Measurements from ENCODE around the gene MED4.
A peak's percentile ranks its signal among the peaks of the same experiment; 100 is the strongest.

The MED4 gene

GRCh38 chr13:48042894-48043293 lies 52.0 kb downstream of the MED4 start:
- no peaks in the 10 kb centered on the region for H3K9me3 Mint-ChIP-seq
- no peaks in the 10 kb centered on the region for H3K27me3 Mint-ChIP-seq (ENCODE audit: low read depth)
- peaks cover 36% of the 10 kb centered on the region for H3K36me3 Mint-ChIP-seq (ENCODE audit: low read depth)
- no peak for TF ChIP-seq CTCF (IDR thresholded peaks at IDR 0.05; ENCODE audit: unreplicated experiment in 3 of 3)
- no peak overlapping the region for H3K27ac Mint-ChIP-seq
- H3K4me3 Mint-ChIP-seq: no peak overlapping the region
- H3K4me1 Mint-ChIP-seq: peaks cover 13% of the 10 kb centered on the region

GRCh38 chr13:48040896-48041295 lies 54.0 kb downstream of the MED4 start:
- no peak for TF ChIP-seq CTCF (IDR thresholded peaks at IDR 0.05; ENCODE audit: unreplicated experiment in 3 of 3)
- no peak overlapping the region for H3K4me3 Mint-ChIP-seq
- H3K36me3 Mint-ChIP-seq (ENCODE audit: low read depth): peaks cover 31% of the 10 kb centered on the region

GRCh38 chr13:48040049-48040448 lies 54.9 kb downstream of the MED4 start:
- peaks cover 26% of the 10 kb centered on the region for H3K4me1 Mint-ChIP-seq
- no peaks in the 10 kb centered on the region for H3K9me3 Mint-ChIP-seq

More at GRCh38 chr13:48040896-48041295, 54.0 kb downstream of the MED4 start:
- no peaks in the 10 kb centered on the region for H3K27me3 Mint-ChIP-seq (ENCODE audit: low read depth)
- no peak overlapping the region for H3K27ac Mint-ChIP-seq
- peaks cover 26% of the 10 kb centered on the region for H3K4me1 Mint-ChIP-seq
- no peaks in the 10 kb centered on the region for H3K9me3 Mint-ChIP-seq

GRCh38 chr13:48038761-48039160 lies 56.1 kb downstream of the MED4 start:
- H3K36me3 Mint-ChIP-seq (ENCODE audit: low read depth): peaks cover 43% of the 10 kb centered on the region
- H3K27ac Mint-ChIP-seq: peak overlapping the region; percentile 97 to 98 (median 97)
- no peak for TF ChIP-seq CTCF (IDR thresholded peaks at IDR 0.05; ENCODE audit: unreplicated experiment in 3 of 3)
- peak overlapping the region; percentile 94 to 97 (median 97) for H3K4me3 Mint-ChIP-seq
- peaks cover 4% of the 10 kb centered on the region for H3K9me3 Mint-ChIP-seq
- no peaks in the 10 kb centered on the region for H3K27me3 Mint-ChIP-seq (ENCODE audit: low read depth)
- peaks cover 26% of the 10 kb centered on the region for H3K4me1 Mint-ChIP-seq

More at GRCh38 chr13:48040049-48040448, 54.9 kb downstream of the MED4 start:
- no peaks in the 10 kb centered on the region for H3K27me3 Mint-ChIP-seq (ENCODE audit: low read depth)
- H3K27ac Mint-ChIP-seq: peak overlapping the region in 1 of 3 experiments; percentile 68
- TF ChIP-seq CTCF (IDR thresholded peaks at IDR 0.05; ENCODE audit: unreplicated experiment in 3 of 3): no peak
- H3K36me3 Mint-ChIP-seq (ENCODE audit: low read depth): peaks cover 32% of the 10 kb centered on the region
- peak overlapping the region; percentile 61 to 67 (median 65) for H3K4me3 Mint-ChIP-seq

GRCh38 chr13:48037346-48038173 lies 57.3 kb downstream of the MED4 start, which contains the start of gene NUDT15:
NUDT15 (plus strand) TSS chr13:48037726; CDS start chr13:48037747, 21 bp downstream.
- Mint-ChIP-seq H3K27me3 (ENCODE audit: low read depth) (no peaks in the 10 kb centered on the region), H3K27ac (peak within 1 kb of the TSS; percentile 97 to 98 (median 97)), H3K4me3 (peak within 1 kb of the TSS; percentile 94 to 97 (median 97)), H3K9me3 (peaks cover 10% of the 10 kb centered on the region), H3K4me1 (peaks cover 26% of the 10 kb centered on the region), H3K36me3 (ENCODE audit: low read depth) (peaks cover 45% of the 10 kb centered on the region)
- TF ChIP-seq CTCF (IDR thresholded peaks at IDR 0.05; ENCODE audit: unreplicated experiment in 3 of 3): peak; percentile 99 to 100 (median 99)
